Astrocyte (in vitro differentiated cells and primary cell): ENCODE data around the gene SLC6A2. TPM values are rescaled to one million over a fixed set of nuclear protein-coding genes. Genes with fewer than 3 reads are reported as not detected.

Experiments
- DNase-seq: peaks from one replicate; pipeline ENCODE4 v3.0.0-alpha.2; 2010; ENCODE audit warnings: low read depth
- FAIRE-seq: peaks from 2 replicates; lab custom pipeline; 2011; peaks lifted over from hg19 to GRCh38; lab: Jason Lieb, UNC
- H2AFZ ChIP-seq: 2 replicates; pipeline ENCODE4 v1.6.0; 2012; ENCODE audit warnings: low read depth, low read length, inconsistent platforms
- H3K27ac ChIP-seq: 2 replicates; pipeline ENCODE4 v1.5.1; 2011; ENCODE audit warnings: low read depth, low read length, inconsistent platforms
- H3K27me3 ChIP-seq: 2 replicates; pipeline ENCODE4 v1.6.0; 2011; ENCODE audit warnings: low read length, inconsistent platforms; ENCODE audit not compliant: insufficient read depth
- H3K36me3 ChIP-seq: 2 replicates; pipeline ENCODE4 v1.5.1; 2011; ENCODE audit warnings: low read length, inconsistent platforms; ENCODE audit not compliant: insufficient read depth
- H3K4me1 ChIP-seq: 2 replicates; pipeline ENCODE4 v1.5.1; 2011; ENCODE audit warnings: low read length, inconsistent platforms; ENCODE audit not compliant: insufficient read depth
- H3K4me2 ChIP-seq: 2 replicates; pipeline ENCODE4 v1.6.0; 2012; ENCODE audit warnings: low read length, inconsistent platforms
- H3K4me3 ChIP-seq: 2 replicates; pipeline ENCODE4 v1.5.1; 2011; ENCODE audit warnings: low read depth, mild to moderate bottlenecking, low read length, inconsistent platforms; ENCODE audit not compliant: insufficient read depth
- H3K79me2 ChIP-seq: 2 replicates; pipeline ENCODE4 v1.6.0; 2012; ENCODE audit warnings: mild to moderate bottlenecking, low read length, inconsistent platforms; ENCODE audit not compliant: insufficient read depth
- H3K9ac ChIP-seq: 2 replicates; pipeline ENCODE4 v1.6.0; 2012; ENCODE audit warnings: mild to moderate bottlenecking, low read length, inconsistent platforms
- H3K9me3 ChIP-seq: 2 replicates; pipeline ENCODE4 v1.5.1; 2012; ENCODE audit warnings: low read depth, mild to moderate bottlenecking, low read length, inconsistent platforms; ENCODE audit not compliant: insufficient read depth
- H4K20me1 ChIP-seq: 2 replicates; pipeline ENCODE4 v1.6.0; 2012; ENCODE audit warnings: low read length, inconsistent platforms; ENCODE audit not compliant: insufficient read depth
- H3K27ac Mint-ChIP-seq: one replicate; pipeline ENCODE4 v1.8.0; 2021; ENCODE audit warnings: mild to moderate bottlenecking, mixed read lengths; ENCODE audit not compliant: unreplicated experiment
- H3K27me3 Mint-ChIP-seq: one replicate; pipeline ENCODE4 v1.8.0; 2021; ENCODE audit warnings: low read depth, mixed read lengths; ENCODE audit not compliant: unreplicated experiment
- H3K36me3 Mint-ChIP-seq: one replicate; pipeline ENCODE4 v1.8.0; 2021; ENCODE audit warnings: low read depth, mixed read lengths; ENCODE audit not compliant: unreplicated experiment
- H3K4me1 Mint-ChIP-seq: one replicate; pipeline ENCODE4 v1.8.0; 2021; ENCODE audit warnings: low read depth, mixed read lengths; ENCODE audit not compliant: unreplicated experiment
- H3K4me3 Mint-ChIP-seq: one replicate; pipeline ENCODE4 v1.8.0; 2021; ENCODE audit warnings: mild to moderate bottlenecking, moderate library complexity, mixed read lengths; ENCODE audit not compliant: unreplicated experiment
- H3K9me3 Mint-ChIP-seq: one replicate; pipeline ENCODE4 v1.8.0; 2021; ENCODE audit warnings: mild to moderate bottlenecking, mixed read lengths; ENCODE audit not compliant: unreplicated experiment
- CTCF ChIP-seq: IDR thresholded peaks from 2 replicates; pipeline ENCODE4 v1.5.1; 2011; ENCODE audit warnings: low read depth, mild to moderate bottlenecking, inconsistent platforms, low read length, moderate library complexity; ENCODE audit not compliant: insufficient read depth
- EZH2 ChIP-seq: IDR thresholded peaks from 2 replicates; pipeline ENCODE4 v1.6.1; 2012; ENCODE audit warnings: mild to moderate bottlenecking, low read length, inconsistent platforms; ENCODE audit not compliant: insufficient read depth
- total RNA-seq: library from RNA; stranded (reverse); gene quantifications from 2 replicates; pipeline ENCODE4 v1.2.1, GENCODE V29; 2021

SLC6A2 gene
- total RNA-seq, 1 donor from 2014 or later, result not detected

- Histone ChIP-seq H3K4me1 (no peaks in the 10 kb centered on the region), H3K27me3 (peaks cover 3% of the 10 kb centered on the region), H3K36me3 (no peaks in the 10 kb centered on the region), H3K27ac (no peak overlapping the region), H3K79me2 (no peaks in the 10 kb centered on the region), H2AFZ (no peak overlapping the region), H3K9ac (no peak overlapping the region), H4K20me1 (no peaks in the 10 kb centered on the region), H3K4me3 (no peak overlapping the region), H3K4me2 (no peak overlapping the region), H3K9me3 (no peaks in the 10 kb centered on the region)
- Mint-ChIP-seq H3K27ac (no peak overlapping the region), H3K4me3 (no peak overlapping the region), H3K9me3 (peaks cover 19% of the 10 kb centered on the region), H3K4me1 (no peaks in the 10 kb centered on the region), H3K27me3 (peaks cover 33% of the 10 kb centered on the region), H3K36me3 (no peaks in the 10 kb centered on the region)
- FAIRE-seq, result no peak
- no peak for TF ChIP-seq CTCF
- TF ChIP-seq EZH2, result no peak
- DNase-seq, result no peak
These were observed 31.1 kb upstream of the SLC6A2 start for GRCh38 chr16:55624696-55625095.

GRCh38 chr16:55625843-55626242 is 29.9 kb upstream of the SLC6A2 start:
- no peaks in the 10 kb centered on the region for H3K9me3 ChIP-seq
- Mint-ChIP-seq H3K9me3 (peaks cover 10% of the 10 kb centered on the region), H3K27ac (no peak overlapping the region), H3K4me3 (no peak overlapping the region), H3K4me1 (no peaks in the 10 kb centered on the region), H3K36me3 (no peaks in the 10 kb centered on the region), H3K27me3 (peaks cover 33% of the 10 kb centered on the region)
- H3K27ac ChIP-seq, result no peak overlapping the region
- FAIRE-seq (no peak), DNase-seq (no peak)
- H2AFZ ChIP-seq, result no peak overlapping the region
- no peak for TF ChIP-seq EZH2
- no peak for TF ChIP-seq CTCF
- H3K36me3 ChIP-seq, result no peaks in the 10 kb centered on the region
- H3K4me2 ChIP-seq, result no peak overlapping the region
- no peaks in the 10 kb centered on the region for H3K79me2 ChIP-seq
- no peaks in the 10 kb centered on the region for H3K4me1 ChIP-seq
- no peak overlapping the region for H3K4me3 ChIP-seq
- no peaks in the 10 kb centered on the region for H4K20me1 ChIP-seq
- H3K27me3 ChIP-seq, result peaks cover 3% of the 10 kb centered on the region
- H3K9ac ChIP-seq, result no peak overlapping the region

- no peaks in the 10 kb centered on the region for H3K4me1 ChIP-seq
- H2AFZ ChIP-seq, result no peak overlapping the region
- H3K27ac ChIP-seq, result no peak overlapping the region
- H3K27me3 ChIP-seq, result no peaks in the 10 kb centered on the region
- no peak overlapping the region for H3K27ac Mint-ChIP-seq
- no peak overlapping the region for H3K4me2 ChIP-seq
- H3K4me3 ChIP-seq, result no peak overlapping the region
- no peaks in the 10 kb centered on the region for H3K36me3 Mint-ChIP-seq
- no peaks in the 10 kb centered on the region for H4K20me1 ChIP-seq
- no peaks in the 10 kb centered on the region for H3K36me3 ChIP-seq
- peaks cover 13% of the 10 kb centered on the region for H3K9me3 Mint-ChIP-seq
- H3K4me1 Mint-ChIP-seq, result no peaks in the 10 kb centered on the region
- FAIRE-seq (no peak), DNase-seq (no peak)
- no peaks in the 10 kb centered on the region for H3K9me3 ChIP-seq
- H3K4me3 Mint-ChIP-seq, result no peak overlapping the region
- no peaks in the 10 kb centered on the region for H3K79me2 ChIP-seq
- TF ChIP-seq EZH2 (no peak), CTCF (no peak)
- peaks cover 29% of the 10 kb centered on the region for H3K27me3 Mint-ChIP-seq
- no peak overlapping the region for H3K9ac ChIP-seq
These were observed 27.4 kb upstream of the SLC6A2 start for GRCh38 chr16:55628306-55628968.
